Cerebellar cortex (tissue), 1 donor: ENCODE results near the gene ZNF334.

ENCODE experiments used
- DNase-seq: peaks from one replicate; pipeline ENCODE4 v3.0.0-alpha.2; 2015; ENCODE audit warnings: low spot score

ZNF334 gene

DNA sequence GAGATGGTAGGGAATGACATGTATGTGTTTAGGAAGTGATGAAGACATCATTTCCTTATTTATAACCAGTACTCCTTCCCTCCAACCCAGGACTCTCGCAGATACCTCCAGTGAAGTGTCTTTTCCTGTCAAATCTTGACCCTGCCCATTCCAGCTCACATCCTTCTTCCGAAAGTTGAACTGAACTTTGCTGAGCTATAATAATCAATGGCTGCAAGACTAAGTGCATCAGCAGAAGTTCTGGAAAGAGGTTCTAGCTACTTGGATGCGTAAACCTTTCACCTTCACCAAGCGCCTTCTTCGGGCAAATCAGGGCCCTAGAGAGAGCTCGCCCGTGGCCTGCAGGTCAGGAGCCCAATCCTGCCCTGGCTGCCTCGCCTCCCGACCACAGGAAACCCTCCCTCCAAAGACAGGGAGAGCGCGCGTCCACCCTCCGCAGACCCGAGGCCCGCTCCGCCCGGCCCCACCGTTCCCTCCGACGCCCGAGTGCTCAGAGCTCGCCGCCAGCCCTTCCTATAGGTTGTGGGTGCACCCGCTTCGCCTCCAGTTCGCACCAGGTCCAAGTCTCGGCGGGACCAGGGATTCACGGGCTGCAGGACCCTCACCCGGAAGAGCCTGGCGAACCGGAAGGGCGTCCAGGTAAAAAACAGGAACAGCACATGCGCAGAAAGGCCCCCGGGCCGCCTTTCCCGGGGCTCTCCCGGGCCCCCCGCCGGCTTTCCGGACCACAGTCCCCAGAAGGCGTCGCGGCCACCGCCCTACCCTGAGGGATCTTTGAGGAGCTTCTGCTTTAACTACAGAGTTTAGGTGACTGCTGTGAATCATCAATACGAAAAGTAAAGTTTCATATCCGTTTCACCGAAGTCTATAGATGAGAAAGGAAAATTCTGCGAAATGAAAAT, at the start of gene ZNF334:
Gene ZNF334 (minus strand): TSS at position 617 of the 902 bp plus-strand sequence. CDS start 1,457 bp downstream, outside the sequence.
- peak; percentile 81 for DNase-seq

DNA sequence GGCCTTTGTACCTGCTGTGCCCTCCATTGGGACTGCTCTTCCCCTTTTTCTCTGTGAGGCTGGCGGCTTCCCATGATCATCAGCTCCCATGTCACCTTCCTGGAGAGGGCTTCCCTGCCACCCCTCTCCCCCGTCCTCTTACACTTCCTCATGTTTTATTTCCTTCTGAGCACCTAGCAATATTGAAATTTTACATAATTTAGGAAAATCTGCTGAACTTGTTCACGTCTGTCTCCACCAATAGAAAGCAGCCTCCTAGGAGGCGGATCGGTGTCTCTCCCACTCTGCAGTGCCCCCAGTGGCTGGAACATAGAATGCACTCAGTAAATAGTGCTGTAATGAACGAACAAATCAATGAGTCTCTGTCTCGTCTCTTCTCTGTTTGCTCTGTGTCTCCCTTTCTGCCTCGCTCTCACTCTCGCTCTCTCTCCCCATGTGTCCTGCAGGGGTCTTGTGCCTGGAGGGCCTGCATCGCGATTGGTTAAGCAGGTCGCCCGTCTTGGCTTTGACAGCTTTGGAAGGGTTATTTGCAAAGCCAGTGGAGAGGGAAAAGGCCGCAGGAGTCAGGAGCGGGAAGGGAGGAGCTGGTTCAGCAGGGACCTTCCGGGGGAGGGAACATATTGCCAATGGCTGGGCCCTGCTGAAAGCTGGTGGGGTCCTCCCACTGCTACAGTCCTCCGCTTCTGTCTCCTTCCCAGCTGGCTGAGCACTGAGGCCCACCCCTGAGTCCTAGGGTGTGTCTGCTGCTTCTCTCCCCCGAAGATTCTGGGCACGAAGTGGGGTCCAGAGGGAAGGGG, 49.2 kb upstream of the ZNF334 start:
- DNase-seq, result peak; percentile 87

GRCh38 chr20:46562009-46562372, 48.6 kb upstream of the ZNF334 start:
- DNase-seq, result no peak

GRCh38 chr20:46559685-46560440, 46.5 kb upstream of the ZNF334 start:
- DNase-seq, result peak; percentile 51

- no peak for DNase-seq
Measured at GRCh38 chr20:46559001-46559400, 45.6 kb upstream of the ZNF334 start.

DNA sequence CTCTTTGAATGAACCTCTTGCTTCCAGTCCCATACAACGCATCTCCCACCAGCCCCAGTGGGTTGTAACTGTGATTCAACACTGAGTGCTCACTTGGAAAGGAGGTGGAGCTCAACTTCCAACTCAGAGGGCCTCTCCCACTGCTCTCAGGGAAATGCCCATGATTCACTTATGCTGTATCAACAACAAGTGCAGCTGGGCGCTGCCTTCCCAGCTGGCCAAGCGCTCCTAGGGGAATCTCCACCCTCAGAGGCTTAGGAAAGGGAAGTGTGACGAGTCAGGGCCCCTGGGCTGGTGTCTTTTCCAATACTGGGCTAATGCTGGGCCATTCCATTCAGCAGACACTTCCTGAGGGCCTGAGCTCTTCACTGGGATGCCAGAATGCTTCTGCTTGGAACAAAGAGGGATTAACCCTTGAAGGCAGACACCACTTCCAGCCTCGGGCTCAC, 45.2 kb upstream of the ZNF334 start:
- no peak for DNase-seq

DNA sequence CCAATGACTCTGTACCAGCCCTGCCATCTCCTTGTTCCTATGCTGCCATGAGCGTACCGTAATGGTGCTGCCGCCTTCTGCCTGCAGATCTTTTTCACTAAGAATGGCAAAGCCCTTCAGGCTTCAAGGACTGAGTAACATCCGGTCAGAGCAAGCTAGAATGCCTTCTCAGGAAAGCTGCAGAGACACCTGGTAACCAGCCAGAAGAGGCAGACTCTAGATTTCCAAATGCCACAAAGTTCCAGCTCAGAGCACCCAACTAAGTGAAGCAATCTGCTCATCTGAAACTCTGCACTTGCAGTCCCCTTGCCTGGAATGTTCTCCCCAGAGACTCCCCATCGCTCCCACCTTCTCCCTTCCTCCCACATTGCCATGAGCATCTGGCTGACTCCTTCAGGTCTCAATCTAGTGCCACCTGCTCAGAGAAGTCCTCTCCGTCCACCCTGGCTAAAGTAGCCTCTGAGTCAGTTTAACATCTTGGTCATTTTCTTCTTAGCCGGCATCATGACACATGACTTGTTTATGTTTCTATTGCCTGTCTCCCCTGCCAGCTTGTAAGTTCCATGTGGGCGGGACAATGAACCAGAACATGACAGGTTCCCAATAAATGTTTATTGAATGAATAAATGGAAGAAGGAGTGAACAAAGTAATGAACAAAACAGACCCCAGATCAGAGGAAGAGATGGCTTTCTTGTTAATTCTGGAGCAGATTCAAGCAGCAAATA, 44.0 kb upstream of the ZNF334 start:
- DNase-seq, result no peak

- DNase-seq, result no peak
Measured at GRCh38 chr20:46555370-46555956, 42.1 kb upstream of the ZNF334 start.

DNA sequence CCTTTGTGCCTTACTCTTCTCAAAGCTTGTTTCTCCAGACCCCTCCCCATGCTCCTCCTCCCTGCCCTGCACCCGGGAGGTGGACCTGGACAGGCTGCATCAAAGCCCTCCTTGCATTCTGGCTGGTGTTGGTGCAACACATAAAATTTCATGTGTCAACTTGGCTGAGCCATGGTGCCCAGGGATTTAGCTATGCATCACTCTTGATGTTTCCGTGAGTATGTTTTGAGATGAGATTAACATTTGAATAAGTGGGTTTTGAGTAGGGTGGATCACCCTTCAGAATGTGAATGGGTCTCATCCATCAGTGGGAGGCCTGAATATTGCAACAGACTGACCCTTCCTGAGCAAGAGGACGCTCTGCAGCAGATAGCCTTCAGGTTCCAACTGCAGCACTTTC, 41.5 kb upstream of the ZNF334 start:
- DNase-seq, result no peak

DNA sequence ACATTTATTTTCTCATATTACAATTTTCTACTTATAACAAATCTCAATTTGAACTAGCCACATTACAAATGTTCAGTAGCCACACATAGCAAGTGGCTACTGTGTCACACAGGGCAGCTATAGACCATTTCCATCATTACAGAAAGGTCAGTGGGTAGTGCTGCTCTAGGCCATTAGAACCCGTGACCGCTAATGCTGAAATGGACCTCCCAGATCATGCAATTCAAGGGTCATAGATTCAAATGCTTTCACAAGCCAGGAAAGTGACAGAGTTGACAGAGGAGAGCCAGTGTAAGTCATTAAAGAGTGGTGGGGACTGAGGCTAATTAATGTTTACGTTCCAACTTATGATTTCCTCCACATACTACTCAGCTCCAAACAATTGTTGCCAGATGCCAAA, 40.6 kb upstream of the ZNF334 start:
- no peak for DNase-seq

DNA sequence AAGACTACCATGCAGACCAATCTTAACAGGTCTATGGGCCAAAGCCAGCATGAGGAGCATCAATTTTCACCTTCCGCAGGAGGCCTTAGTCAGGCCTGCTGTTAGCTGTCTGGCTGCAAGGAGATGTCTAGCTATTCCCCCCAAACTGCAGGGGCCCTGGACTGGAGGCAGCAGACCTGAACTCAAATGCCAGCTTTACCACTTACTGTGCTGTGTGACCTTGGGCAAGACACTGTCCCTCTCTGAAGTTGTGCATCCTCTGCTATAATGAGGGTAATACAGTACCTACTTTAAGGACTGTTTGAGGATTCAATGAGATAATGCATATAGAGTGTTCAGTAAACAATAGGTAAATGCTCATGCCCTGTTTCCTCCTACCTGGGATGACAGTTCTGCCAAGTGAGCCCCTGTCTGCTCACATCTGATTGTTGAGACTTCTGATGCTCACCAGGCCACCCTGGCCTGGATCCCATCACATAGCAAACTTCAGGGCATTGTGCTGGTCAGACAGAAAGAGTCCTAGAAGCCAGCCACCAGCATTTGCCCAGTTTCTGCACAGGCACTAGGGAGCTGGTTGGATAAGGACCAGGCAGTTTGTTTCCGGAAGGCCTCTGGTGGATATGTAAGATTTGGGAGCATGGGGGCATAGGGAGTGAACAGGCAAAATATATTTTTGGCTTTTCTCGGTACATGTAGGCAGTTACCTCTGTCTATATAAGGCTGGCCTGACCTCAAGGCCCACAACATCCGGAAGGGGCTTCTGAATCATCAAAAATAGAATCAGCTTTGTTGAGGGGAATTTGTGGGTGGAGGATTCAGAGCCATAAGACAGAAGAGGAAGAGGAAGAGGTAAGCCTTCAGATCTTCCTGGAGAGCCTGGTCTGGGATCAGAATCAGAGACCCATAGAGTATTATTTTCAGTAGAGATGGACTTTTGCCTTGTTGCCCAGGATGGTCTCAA, 39.4 kb upstream of the ZNF334 start:
- no peak for DNase-seq

GRCh38 chr20:46551522-46552381, 38.4 kb upstream of the ZNF334 start:
- DNase-seq, result no peak

GRCh38 chr20:46550461-46550860, 37.1 kb upstream of the ZNF334 start, which contains the start of gene OCSTAMP:
Gene OCSTAMP, minus strand, starts transcription at chr20:46550654. Its CDS starts 94 bp downstream, at chr20:46550560.
- no peak for DNase-seq

DNA sequence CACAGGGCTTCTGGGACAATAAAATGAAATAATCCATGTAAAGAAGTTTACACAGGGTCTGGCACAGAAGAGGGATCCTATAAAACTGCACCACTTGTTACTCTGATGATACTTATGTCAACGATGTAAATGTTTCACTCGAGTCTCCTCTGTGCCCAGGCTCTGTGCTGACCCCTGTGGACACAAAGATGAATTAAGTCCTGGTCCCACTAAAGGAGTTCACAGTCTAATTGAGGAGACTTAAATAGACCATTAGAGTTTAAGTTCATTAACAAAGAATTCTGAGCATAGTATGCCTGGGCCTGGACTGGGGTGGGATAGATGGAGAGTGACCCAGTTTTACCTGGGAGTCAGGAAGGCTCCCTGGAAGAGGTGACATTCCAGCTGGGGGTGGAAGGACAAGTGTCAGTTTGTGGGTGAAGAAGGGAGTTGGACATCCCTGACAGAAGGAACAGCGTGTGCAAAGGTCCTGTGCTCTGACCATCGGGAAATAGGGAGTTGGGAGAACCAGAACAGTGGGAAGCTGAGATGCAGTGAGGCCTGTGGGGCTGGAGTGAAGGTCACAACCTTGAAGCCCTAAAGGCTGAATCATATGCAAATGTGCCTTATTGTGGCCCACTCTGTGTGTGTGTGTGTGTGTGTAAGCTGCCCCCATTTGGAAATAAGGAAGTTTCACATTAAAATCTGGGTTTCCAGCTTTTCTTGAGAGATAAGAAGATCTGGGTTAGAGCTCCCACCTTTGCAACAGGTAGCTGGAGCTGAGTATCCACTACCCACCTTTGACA, 36.0 kb upstream of the ZNF334 start:
- no peak for DNase-seq

GRCh38 chr20:46548688-46549087, 35.3 kb upstream of the ZNF334 start:
- no peak for DNase-seq

DNA sequence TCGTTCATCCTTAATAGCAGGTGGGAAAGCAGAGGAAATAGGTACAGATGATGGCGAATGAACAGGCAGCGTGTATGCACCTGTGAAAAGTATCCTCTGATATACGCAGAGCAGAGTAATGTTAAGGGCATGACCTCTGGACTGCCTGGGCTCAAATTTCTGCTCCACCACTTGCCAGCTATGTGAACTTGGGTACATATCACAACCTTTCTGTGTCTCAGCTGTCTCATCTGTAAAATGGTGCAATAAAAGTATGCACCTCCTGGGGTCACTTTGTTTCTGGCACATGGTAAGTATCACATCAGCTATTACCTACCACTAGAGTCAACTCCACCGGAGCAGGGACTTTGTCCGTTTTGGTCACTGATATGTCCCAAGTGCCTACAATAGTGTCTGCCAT, 34.6 kb upstream of the ZNF334 start:
- DNase-seq, result no peak

DNA sequence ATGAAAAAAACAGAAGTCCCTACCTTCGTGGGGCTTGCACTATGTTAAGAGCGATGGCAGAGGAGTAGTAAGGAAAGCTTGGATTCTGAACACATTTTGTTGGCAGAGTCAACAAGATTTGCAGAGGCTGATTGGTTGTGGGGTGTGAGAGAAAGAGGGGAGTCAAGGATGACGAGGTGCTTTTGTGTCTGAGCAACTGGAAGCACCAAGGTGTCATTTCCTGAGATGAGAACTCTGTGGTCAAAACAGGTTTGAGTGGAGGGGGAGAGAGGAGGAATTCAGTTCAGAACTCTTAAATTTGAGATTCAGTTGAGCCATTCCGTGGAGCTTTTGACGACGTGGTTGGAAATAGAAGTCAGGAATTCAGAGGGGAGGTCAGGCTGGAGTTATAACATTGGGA, 33.6 kb upstream of the ZNF334 start:
- DNase-seq, result no peak

DNA sequence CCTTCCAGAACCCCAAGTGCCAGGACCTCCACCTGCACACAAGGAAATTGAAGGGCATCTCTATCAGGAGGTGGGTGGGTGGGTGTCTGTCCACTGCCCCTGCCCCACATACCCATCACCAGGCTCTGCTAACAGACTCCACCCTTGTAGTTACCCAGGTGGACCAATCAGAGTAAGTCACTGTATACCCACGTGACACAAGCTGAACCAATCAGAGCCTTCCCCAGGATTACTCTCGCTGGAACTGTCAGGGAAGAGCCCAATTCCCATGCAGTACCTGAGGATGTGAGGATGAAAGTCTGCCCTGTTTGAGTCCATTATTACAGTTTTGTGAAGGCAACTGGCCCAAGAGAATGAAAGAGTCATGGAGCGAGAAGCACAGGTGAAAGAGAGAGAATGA, 32.9 kb upstream of the ZNF334 start:
- DNase-seq, result no peak
